Activated CD4-positive, CD25-positive, alpha-beta regulatory T cell treated with anti-CD3 and anti-CD28 coated beads, Interleukin-2, amount 50 U/mL, for 24 hours (primary cell): ENCODE measurements around the gene NSD2.
"Not testable (repeated sequence)": the region's sequence is repeated elsewhere in the genome, so short reads cannot be mapped to it uniquely, and the experiment has no call there.

Experiments
- ATAC-seq, 2 donors: fragments of 150-1000 bp; cut with Tn5 transposase; one replicate each; pipeline ENCODE4 v1.10.0; 2021; ENCODE audit warnings: mild to moderate bottlenecking in 1 of 2, moderate library complexity in 1 of 2

NSD2 gene

GRCh38 chr4:1842339-1842895 is 28.8 kb upstream of the NSD2 start:
- ATAC-seq: no peak

- ATAC-seq: no peak
Observed at GRCh38 chr4:1842993-1843448, 28.2 kb upstream of the NSD2 start.

GRCh38 chr4:1843852-1844251 is 27.3 kb upstream of the NSD2 start:
- no peak for ATAC-seq

- ATAC-seq: not testable (repeated sequence)
Observed at GRCh38 chr4:1844618-1845017, 26.6 kb upstream of the NSD2 start.

- ATAC-seq: no peak
Observed at GRCh38 chr4:1846580-1846979, 24.6 kb upstream of the NSD2 start.

- ATAC-seq: no peak
Observed at GRCh38 chr4:1850276-1850675, 20.9 kb upstream of the NSD2 start.

- no peak for ATAC-seq
Observed at GRCh38 chr4:1851160-1851559, 20.0 kb upstream of the NSD2 start.

GRCh38 chr4:1851575-1852410 is 19.4 kb upstream of the NSD2 start:
- ATAC-seq: no peak

- no peak for ATAC-seq
Observed at GRCh38 chr4:1852904-1853623, 18.1 kb upstream of the NSD2 start.

GRCh38 chr4:1854752-1855151 is 16.4 kb upstream of the NSD2 start:
- ATAC-seq: no peak

GRCh38 chr4:1855333-1856070 is 15.7 kb upstream of the NSD2 start:
- peak; percentile 11 to 14 for ATAC-seq

- peak; percentile 97 to 98 for ATAC-seq
Observed at GRCh38 chr4:1856071-1856942, 14.9 kb upstream of the NSD2 start, which contains the start of gene LETM1. Gene LETM1, minus strand, starts transcription at chr4:1856156. Its CDS starts 206 bp downstream, at chr4:1855950.

- no peak for ATAC-seq
Observed at GRCh38 chr4:1856943-1857699, 14.1 kb upstream of the NSD2 start.

- no peak for ATAC-seq
Observed at GRCh38 chr4:1857931-1858330, 13.3 kb upstream of the NSD2 start.

GRCh38 chr4:1859389-1859753 is 11.8 kb upstream of the NSD2 start:
- no peak for ATAC-seq

- peak; percentile 57 to 60 for ATAC-seq
Observed at GRCh38 chr4:1862055-1862911, 8.9 kb upstream of the NSD2 start.

- ATAC-seq: no peak
Observed at GRCh38 chr4:1862961-1863296, 8.3 kb upstream of the NSD2 start.

- no peak for ATAC-seq
Observed at GRCh38 chr4:1863297-1864033, 7.7 kb upstream of the NSD2 start.
